SJSA1 (cell line): ENCODE data around the gene PITX1. TPM values are rescaled to one million over a fixed set of nuclear protein-coding genes. Genes with fewer than 3 reads are reported as not detected.

Source experiments
- DNase-seq, 2 experiments: peaks; one replicate each; pipeline ENCODE4 v3.0.0-alpha.2; 2015 to 2020; ENCODE audit warnings: low spot score in 2 of 2, low read depth in 1 of 2
- H3K27ac ChIP-seq: fragments of 250-450 bp; sonication (Bioruptor Pico); 2 replicates; pipeline ENCODE4 v1.5.1; 2020; ENCODE audit warnings: mild to moderate bottlenecking, moderate library complexity
- H3K27me3 ChIP-seq: fragments of 250-450 bp; sonication (Bioruptor Pico); replicated peaks from 2 replicates; pipeline ENCODE4 v1.5.1; 2020; ENCODE audit warnings: mild to moderate bottlenecking, moderate library complexity
- H3K36me3 ChIP-seq: fragments of 250-450 bp; sonication (Bioruptor Pico); 2 replicates; pipeline ENCODE4 v1.5.1; 2020; ENCODE audit warnings: mild to moderate bottlenecking
- H3K4me1 ChIP-seq: fragments of 250-450 bp; sonication (Bioruptor Pico); replicated peaks from 2 replicates; pipeline ENCODE4 v1.6.1; 2021; ENCODE audit warnings: mild to moderate bottlenecking
- H3K4me3 ChIP-seq: fragments of 250-450 bp; sonication (Bioruptor Pico); 2 replicates; pipeline ENCODE4 v1.5.1; 2020; ENCODE audit warnings: mild to moderate bottlenecking
- H3K9me3 ChIP-seq: fragments of 250-450 bp; sonication (Bioruptor Pico); replicated peaks from 2 replicates; pipeline ENCODE4 v1.5.1; 2020; ENCODE audit warnings: mild to moderate bottlenecking
- total RNA-seq: library from RNA; depleted of rRNA; stranded (reverse); fragments of >200 nt; shearing (Covaris generic); gene quantifications from 2 replicates; pipeline ENCODE4 v1.2.3, GENCODE V29; 2014

The PITX1 gene
- total RNA-seq, 1 experiment from 2014 or later: 25.0 TPM

GRCh38 chr5:135045488-135045887, 11.5 kb upstream of the PITX1 start:
- no peak overlapping the region for H3K4me3 ChIP-seq
- DNase-seq: no peak
- H3K27me3 ChIP-seq: peaks cover 36% of the 10 kb centered on the region
- no peaks in the 10 kb centered on the region for H3K9me3 ChIP-seq
- no peaks in the 10 kb centered on the region for H3K36me3 ChIP-seq
- H3K27ac ChIP-seq: no peak overlapping the region
- no peaks in the 10 kb centered on the region for H3K4me1 ChIP-seq

GRCh38 chr5:135042595-135042994, 8.6 kb upstream of the PITX1 start:
- DNase-seq: no peak
- no peak overlapping the region for H3K27ac ChIP-seq
- 0 out of 2 replicates have a peak, but pooled peaks cover 7% of the 10 kb centered on the region for H3K9me3 ChIP-seq
- peaks cover 48% of the 10 kb centered on the region for H3K27me3 ChIP-seq
- H3K36me3 ChIP-seq: no peaks in the 10 kb centered on the region
- H3K4me1 ChIP-seq: no peaks in the 10 kb centered on the region; the same call in 1 of the 2 replicates
- H3K4me3 ChIP-seq: no peak overlapping the region

- DNase-seq: no peak
- H3K4me1 ChIP-seq: no peaks in the 10 kb centered on the region; the same call in 1 of the 2 replicates
- H3K27ac ChIP-seq: no peak overlapping the region
- H3K27me3 ChIP-seq: peaks cover 48% of the 10 kb centered on the region
- H3K4me3 ChIP-seq: no peak overlapping the region
- H3K36me3 ChIP-seq: no peaks in the 10 kb centered on the region
- 0 out of 2 replicates have a peak, but pooled peaks cover 7% of the 10 kb centered on the region for H3K9me3 ChIP-seq
Observed at GRCh38 chr5:135041726-135042125, 7.7 kb upstream of the PITX1 start.

- H3K27me3 ChIP-seq: peaks cover 48% of the 10 kb centered on the region
- 0 out of 2 replicates have a peak, but pooled peaks cover 7% of the 10 kb centered on the region for H3K9me3 ChIP-seq
- DNase-seq: no peak
- no peak overlapping the region for H3K4me3 ChIP-seq
- H3K36me3 ChIP-seq: no peaks in the 10 kb centered on the region
- H3K4me1 ChIP-seq: no peaks in the 10 kb centered on the region; the same call in 1 of the 2 replicates
- H3K27ac ChIP-seq: no peak overlapping the region
Observed at GRCh38 chr5:135041145-135041587, 7.1 kb upstream of the PITX1 start.

- DNase-seq: no peak
- Histone ChIP-seq H3K36me3 (no peaks in the 10 kb centered on the region), H3K27ac (no peak overlapping the region), H3K4me1 (no peaks in the 10 kb centered on the region; the same call in 1 of the 2 replicates), H3K9me3 (0 out of 2 replicates have a peak, but pooled peaks cover 7% of the 10 kb centered on the region), H3K4me3 (no peak overlapping the region), H3K27me3 (peaks cover 48% of the 10 kb centered on the region)
Observed at GRCh38 chr5:135040333-135041144, 6.5 kb upstream of the PITX1 start.

- H3K27me3 ChIP-seq: peaks cover 48% of the 10 kb centered on the region
- no peak overlapping the region for H3K4me3 ChIP-seq
- 0 out of 2 replicates have a peak, but pooled peaks cover 7% of the 10 kb centered on the region for H3K9me3 ChIP-seq
Observed at GRCh38 chr5:135040034-135040332, 6.0 kb upstream of the PITX1 start.

GRCh38 chr5:135039271-135040033, 5.4 kb upstream of the PITX1 start:
- H3K36me3 ChIP-seq: no peaks in the 10 kb centered on the region
- peaks cover 44% of the 10 kb centered on the region for H3K27me3 ChIP-seq
- H3K4me1 ChIP-seq: peaks cover 4% of the 10 kb centered on the region
- 0 out of 2 replicates have a peak, but pooled peaks cover 7% of the 10 kb centered on the region for H3K9me3 ChIP-seq
- DNase-seq: no peak
- no peak overlapping the region for H3K27ac ChIP-seq
- H3K4me3 ChIP-seq: no peak overlapping the region

More at GRCh38 chr5:135040034-135040332, 6.0 kb upstream of the PITX1 start:
- DNase-seq: no peak
- H3K27ac ChIP-seq: no peak overlapping the region
- no peaks in the 10 kb centered on the region for H3K36me3 ChIP-seq
- H3K4me1 ChIP-seq: no peaks in the 10 kb centered on the region; the same call in 1 of the 2 replicates

GRCh38 chr5:135038813-135039270, 4.8 kb upstream of the PITX1 start:
- H3K4me1 ChIP-seq: peaks cover 6% of the 10 kb centered on the region
- H3K27ac ChIP-seq: no peak overlapping the region
- peaks cover 39% of the 10 kb centered on the region for H3K27me3 ChIP-seq
- peaks cover 1% of the 10 kb centered on the region; the same call in 1 of the 2 replicates for H3K36me3 ChIP-seq
- H3K9me3 ChIP-seq: 0 out of 2 replicates have a peak, but pooled peaks cover 7% of the 10 kb centered on the region
- no peak overlapping the region for H3K4me3 ChIP-seq
- no peak for DNase-seq

GRCh38 chr5:135038205-135038812, 4.3 kb upstream of the PITX1 start:
- no peak for DNase-seq
- Histone ChIP-seq H3K27me3 (peaks cover 34% of the 10 kb centered on the region), H3K4me1 (peaks cover 6% of the 10 kb centered on the region), H3K27ac (no peak overlapping the region), H3K4me3 (no peak overlapping the region), H3K36me3 (peaks cover 6% of the 10 kb centered on the region), H3K9me3 (0 out of 2 replicates have a peak, but pooled peaks cover 7% of the 10 kb centered on the region)

GRCh38 chr5:135037519-135038204, 3.6 kb upstream of the PITX1 start:
- DNase-seq: no peak
- Histone ChIP-seq H3K4me1 (peaks cover 6% of the 10 kb centered on the region), H3K9me3 (0 out of 2 replicates have a peak, but pooled peaks cover 7% of the 10 kb centered on the region), H3K36me3 (peaks cover 7% of the 10 kb centered on the region), H3K27me3 (peaks cover 28% of the 10 kb centered on the region), H3K4me3 (no peak overlapping the region), H3K27ac (no peak overlapping the region)

GRCh38 chr5:135036405-135036804, 2.4 kb upstream of the PITX1 start:
- H3K4me3 ChIP-seq: no peak overlapping the region
- no peak for DNase-seq
- no peak overlapping the region for H3K27ac ChIP-seq
- 0 out of 2 replicates have a peak, but pooled peaks cover 7% of the 10 kb centered on the region for H3K9me3 ChIP-seq
- H3K4me1 ChIP-seq: peaks cover 6% of the 10 kb centered on the region
- peaks cover 7% of the 10 kb centered on the region for H3K36me3 ChIP-seq
- H3K27me3 ChIP-seq: peaks cover 22% of the 10 kb centered on the region

- DNase-seq: no peak
- no peak overlapping the region for H3K27ac ChIP-seq
- H3K27me3 ChIP-seq: peaks cover 18% of the 10 kb centered on the region
- H3K9me3 ChIP-seq: 0 out of 2 replicates have a peak, but pooled peaks cover 7% of the 10 kb centered on the region
- peaks cover 10% of the 10 kb centered on the region for H3K4me1 ChIP-seq
- peaks cover 7% of the 10 kb centered on the region for H3K36me3 ChIP-seq
- no peak overlapping the region for H3K4me3 ChIP-seq
Observed at GRCh38 chr5:135035678-135036030, 1.6 kb upstream of the PITX1 start.
